HG02798 (cell line): Measurements from ENCODE around the gene CCND2.

ENCODE experiments used
- ATAC-seq: cut with Tn5 transposase; IDR thresholded peaks from one replicate; pipeline ENCODE4 v1.9.1; 2021; ENCODE audit warnings: mild to moderate bottlenecking; ENCODE audit not compliant: unreplicated experiment, poor library complexity

Gene CCND2

DNA sequence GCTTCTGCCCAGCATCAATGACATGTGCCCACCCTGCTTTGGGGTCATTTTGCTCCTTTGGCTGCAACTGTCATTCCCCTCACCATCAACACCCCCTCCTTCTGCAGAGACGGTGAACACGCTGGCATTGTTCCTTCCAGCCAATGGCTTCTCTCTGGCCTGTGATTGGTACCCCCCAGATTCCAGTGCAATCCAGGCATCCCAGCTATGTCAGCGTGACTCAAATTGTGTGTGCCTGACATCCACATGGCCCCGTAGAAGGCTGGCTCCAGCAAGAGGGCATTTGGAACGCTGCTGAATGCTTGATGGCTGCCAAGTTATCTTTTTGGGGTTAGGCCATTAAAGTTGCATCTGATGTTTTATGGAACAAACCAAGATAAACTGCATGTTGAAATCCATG is 21.0 kb upstream of the CCND2 start:
- ATAC-seq: no peak

DNA sequence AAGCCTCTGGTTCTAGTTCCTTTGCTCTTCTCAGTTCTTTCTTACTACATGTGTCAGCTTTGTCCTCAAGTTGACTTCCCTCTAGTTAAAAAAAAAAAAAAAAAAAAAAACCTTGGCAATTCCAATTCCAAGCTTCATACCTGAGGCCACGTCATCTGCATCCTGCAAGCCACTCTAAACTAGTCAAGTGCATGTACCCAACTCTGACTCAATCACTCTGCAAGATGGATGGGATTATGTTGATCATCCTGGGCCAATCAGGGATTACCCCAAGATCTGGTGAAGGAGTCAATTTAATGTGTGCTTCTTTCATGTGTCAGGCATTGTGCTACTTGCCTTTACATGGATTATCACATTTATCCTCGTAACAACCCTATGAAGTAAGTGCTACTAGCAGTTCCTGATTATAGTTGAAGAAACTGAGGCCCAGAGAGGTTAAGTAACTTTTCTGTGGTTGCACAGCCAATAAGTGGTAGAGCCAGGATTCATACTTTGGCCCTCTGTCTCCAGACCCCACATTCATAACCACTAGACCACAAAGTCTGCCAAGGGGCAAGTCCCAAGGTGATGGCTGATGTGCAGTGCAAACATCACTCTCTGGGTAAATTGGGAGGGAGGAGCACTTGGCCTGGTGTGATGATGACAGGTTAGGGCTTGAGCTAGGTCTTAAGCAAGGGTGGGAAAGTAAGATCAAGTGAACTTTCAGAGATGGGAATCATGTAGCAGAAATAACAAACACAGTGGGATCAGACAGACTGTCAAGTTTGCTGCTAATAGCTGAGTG is 17.3 kb upstream of the CCND2 start:
- ATAC-seq: no peak

DNA sequence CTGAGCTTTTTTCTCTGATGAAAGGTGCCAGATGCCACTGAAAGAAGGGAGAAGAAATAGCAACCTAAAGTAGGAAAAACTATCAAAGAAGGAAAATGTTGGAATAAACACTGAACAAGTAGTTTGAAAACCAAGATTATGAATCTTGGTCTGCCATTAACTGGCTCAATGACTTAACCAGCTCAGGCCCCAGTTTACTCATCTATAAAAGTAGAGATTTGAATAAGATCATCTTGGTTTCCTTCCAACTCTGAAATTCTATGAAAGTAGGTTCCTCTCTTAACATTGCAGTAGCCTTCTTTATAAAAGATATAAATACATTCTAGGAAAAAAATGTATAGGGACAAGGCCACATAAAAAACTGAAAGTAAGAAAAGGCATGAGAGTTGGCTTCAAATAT is 16.1 kb upstream of the CCND2 start:
- ATAC-seq: no peak

DNA sequence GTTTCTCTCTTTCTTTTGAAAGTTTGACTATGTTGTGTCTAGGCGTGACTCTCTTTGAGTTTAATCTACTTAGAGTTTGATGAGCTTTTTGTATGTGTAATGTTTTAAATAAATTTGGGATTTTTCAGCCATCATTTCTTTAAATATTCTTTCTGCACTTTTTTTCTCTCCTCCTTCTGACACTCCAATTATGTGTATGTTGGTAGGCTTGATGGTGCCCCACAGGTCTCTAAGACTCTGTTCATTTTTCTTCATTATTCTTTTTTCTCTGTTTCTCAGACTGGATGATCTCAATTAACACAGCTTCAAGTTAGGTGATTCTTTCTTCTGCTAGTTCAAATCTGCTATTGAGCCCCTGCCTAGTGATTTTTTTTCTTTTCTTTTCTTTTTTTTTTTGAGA is 14.5 kb upstream of the CCND2 start:
- ATAC-seq: no peak

DNA sequence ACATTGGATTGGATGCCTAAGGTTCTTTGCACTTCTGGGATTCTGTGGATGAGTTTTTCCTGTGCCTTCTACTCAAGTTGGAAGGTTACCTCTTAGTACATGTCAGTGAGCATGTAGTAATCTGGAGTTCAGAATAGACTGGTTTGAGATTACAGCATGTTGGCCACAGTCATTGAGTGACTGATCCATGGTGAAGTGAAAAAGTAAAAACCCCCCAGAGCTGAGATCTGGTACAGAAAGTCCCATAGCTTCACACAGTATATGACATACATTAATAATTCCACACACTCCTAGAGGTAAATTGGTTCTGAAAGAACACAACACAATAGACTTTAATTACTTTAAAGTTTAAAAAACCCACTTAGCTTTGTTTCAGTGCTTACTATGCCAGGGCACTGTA is 11.9 kb upstream of the CCND2 start:
- peak; percentile 62 for ATAC-seq

DNA sequence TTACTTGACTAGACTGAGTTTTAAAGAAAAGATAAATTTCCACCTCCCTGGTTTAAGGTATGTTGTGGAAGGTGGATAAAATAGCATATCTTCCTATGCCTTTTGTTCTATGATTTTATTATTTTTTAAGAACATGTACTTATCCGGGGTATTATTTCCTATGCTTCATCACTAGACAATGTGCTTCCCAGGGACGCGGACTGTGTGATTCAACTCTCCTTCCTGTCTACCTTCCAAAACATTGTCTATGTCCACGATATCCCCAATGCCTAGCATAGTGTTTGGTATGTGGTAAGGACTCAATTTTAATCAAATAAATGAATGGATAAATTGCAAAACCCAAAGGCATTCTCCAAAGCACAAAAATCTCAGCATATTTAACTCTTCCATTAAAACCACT is 8.3 kb upstream of the CCND2 start:
- ATAC-seq: no peak

DNA sequence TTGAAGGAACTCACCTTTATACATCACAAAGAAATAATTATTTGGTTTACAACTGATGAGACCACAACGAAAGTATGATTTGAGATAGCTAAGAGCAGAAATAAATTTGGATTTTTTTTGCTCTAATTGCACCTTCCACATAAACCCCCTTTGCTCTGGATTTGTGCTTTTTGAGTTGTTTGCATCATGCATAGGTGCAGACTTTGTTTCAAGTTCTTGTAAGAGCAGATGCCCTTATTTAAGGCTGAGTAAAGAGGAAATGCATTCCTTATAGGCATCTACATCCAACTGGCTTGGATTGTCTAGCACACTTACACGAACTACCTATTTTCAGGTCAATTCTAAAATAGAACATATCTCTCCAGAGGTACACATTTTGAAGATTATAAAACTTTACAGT is 6.6 kb upstream of the CCND2 start:
- no peak for ATAC-seq

DNA sequence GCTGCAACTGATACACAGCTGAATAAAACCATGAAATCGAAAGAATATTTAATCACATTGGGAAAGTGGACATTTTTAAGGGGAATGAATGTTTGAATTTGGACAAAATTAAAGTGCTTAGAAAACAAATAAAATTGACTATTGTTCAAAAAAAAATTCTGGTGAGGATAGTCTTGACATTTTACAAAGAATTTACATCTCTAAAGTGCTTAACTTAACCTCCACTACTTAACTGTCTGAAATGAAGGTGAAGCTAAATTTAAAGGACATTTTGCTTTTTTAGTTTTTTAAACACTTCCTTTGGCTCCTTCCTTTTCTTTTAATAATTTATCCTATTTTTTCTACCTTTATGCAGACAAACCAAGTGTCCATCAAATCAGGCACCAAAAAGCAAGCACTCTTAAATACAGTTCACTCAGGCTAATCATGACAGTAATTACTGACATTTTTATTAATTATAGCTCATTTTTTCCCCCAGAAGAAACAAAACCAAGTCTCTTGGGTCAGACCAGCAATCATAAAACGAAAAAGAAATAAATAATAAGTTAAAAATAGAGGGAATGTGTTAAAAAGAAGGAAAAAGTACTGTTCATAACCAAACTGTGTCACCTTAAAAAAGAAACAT is 5.7 kb upstream of the CCND2 start:
- ATAC-seq: no peak

DNA sequence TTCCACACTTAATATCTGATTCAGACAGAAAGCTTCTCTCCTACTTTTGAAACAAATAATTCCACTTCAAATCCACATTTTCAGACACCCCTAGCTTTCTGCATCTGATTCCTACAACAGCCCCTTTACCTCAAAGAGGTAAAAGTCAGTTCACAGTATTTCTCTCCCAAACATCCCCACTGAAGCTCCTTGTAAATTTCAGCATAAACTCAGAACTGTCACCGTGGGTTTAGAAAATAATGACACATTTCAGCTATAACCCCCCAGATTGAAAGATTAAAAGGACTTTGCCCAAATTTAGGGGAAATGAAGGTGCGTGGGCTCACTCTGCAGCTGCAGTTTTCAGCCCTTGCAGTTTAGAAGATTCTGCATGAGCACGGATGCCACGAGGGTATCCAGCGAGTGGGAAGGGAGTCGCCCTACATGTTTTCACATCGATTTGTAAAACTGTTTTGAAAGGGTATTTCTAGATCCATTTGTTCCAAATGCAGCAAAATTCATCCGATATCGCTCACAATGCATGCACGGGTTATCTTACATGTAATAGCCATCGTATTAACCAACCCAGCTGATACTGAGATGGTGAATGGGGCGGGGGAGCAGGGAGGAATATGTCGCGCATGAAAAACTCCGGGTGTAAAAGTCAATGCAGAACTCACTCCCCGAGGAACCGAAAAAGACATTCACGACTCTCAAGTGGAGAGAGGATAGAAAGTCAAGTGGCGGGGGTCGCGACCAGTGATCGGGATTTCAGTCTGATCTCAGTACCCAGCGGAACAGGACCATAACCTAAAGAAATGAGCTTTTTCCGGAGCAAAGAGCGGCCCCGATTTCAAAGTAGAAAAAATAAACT is 5.0 kb upstream of the CCND2 start:
- no peak for ATAC-seq

DNA sequence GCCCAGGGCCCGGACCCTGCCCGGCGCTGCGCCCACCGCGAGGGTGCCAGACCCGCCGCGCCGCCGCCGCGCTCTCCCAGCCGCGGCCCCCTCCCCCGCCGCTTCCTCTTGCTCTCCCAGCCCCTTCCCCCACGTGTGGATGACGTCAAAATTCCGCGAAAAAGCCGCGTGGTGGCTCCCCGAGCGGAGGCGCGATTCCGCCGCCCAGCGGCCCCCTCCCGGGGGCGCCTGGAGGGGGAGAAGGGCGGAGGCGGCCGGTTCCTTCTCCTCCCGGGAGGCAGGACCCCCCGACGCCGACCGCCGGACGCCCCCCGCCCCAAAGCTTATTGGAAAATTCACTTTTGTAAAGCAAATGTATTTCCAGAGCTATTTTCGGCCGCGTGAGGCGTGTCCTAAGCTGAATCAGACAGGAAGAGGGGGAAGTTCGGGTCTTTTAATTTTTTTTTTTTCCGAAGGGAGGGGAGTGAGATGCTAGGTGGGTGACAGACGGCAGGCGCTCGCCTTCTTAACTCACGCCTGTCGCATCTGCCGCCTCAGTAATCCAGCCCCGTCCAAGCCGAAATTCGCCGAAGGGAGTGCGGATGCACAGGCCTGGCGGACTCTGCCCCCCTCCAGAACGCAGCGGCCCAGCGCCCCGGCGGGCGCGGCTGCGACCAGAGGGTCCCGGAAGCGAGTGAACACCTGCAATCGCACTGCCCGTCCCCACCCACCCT is 4.1 kb upstream of the CCND2 start:
- peak; percentile 31 for ATAC-seq

DNA sequence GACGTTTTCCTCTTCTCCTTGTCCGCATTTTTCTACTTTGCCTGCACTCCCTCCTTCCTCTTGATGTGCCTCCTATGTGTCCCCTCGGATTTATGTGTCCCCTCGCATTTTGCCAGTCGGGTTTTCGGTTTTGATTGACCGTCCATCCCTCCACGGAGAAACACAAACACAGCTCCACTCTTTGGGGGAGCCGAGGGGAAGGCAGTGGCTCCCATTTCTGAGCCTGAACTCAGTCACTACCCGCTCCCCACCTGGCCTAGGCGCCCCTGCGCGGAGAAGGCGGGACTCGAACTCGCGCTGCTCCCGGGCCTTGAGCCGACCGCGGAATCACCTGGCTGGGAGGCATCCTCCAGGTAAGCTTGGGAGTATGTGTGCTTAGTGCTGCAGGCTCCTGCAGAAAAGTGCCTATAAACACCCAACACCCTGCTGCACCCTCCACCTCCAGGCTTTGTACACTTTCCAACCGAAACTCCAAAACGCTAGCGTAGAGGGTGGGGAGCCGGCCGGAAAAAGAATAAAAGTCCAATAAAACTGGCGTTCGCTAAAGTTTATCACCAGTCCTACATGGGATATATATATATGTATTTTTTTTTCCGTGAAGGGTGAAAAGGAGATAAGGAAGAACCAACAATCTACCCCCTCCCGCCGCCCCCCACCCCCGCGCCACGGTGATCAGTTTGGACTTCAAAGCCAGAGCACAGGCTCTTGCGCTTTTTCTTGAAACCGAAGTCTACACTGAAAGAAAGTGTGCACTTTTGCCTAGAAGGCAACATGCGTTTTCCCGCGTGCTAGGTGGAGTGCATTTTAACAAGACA is 3.3 kb upstream of the CCND2 start:
- ATAC-seq: no peak

DNA sequence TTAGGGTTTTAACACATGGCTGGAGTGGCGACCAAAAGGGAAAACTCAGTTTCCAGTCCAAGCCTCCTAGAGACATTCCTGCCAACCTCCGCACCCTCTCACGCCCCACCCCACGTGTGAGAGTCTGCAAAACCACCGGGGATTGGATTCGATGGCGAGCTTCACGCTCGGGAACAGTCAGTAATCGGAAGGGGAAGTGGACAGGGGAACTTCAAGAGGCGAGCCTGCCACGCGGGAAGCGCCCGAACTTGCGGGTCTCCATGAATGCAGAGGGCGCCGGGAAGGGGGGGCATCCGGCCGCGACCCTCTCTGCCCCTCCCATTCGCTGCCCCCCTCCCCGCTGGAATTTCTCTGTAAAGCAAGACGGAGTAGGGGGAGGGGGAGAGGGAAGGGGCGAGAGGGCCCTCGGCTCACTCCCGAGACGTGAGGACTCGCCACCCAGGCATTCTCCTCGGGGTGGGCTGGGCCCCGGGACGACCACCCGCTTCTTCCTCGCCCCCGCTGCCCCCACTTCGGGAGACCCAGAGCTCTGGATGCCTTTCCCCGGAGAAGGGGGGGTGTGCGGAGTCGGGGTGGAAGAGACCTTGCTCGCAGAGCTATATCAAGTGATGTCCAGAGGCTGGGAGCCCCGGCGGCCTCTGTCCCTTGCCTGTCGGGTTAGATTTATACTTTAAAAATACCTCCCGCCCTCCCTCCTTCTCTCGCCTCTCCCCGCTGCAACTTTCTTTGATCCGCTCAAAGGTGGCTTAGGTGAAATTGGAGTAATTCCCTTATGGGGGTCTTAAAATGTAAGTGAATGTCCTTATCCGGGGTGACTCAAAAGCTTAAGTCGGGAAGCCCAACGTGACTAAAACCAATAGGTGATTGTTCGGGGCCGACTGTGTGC is 2.5 kb upstream of the CCND2 start:
- no peak for ATAC-seq

DNA sequence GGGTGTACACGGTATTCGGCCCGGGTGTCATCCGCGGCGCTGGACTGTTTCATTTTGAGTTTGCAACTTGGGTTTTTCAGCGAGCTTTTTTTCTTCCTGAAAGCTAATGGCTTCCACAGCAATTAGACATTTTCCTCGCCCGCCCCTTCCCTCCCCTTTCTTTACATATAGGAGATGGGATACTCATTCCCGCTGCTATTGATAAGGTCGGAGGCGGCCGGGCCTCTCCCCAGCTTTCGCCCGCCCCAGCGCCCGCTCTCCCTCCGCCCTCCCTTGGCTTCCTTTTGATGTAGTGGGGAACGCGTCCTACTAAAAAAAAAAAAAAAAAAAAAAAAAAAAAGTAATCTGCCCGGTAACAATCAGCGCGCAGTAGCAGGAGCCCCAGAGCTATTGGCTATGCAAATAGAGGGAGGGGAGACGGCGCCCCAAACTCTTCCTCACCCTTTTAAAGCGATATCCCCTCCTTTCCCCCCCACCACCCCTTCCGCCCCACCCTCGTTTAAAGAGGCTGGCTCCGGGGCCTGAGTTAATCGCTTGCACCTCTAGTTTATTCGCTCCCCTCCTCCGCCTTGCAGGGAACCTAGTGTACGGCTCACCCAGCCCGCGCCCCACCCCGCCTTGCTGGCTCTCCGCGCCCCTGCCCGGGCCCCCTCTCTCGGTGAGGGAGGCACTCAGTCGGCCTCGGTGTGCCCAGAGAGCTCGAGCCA is 1.7 kb upstream of the CCND2 start:
- ATAC-seq: peak; percentile 64

DNA sequence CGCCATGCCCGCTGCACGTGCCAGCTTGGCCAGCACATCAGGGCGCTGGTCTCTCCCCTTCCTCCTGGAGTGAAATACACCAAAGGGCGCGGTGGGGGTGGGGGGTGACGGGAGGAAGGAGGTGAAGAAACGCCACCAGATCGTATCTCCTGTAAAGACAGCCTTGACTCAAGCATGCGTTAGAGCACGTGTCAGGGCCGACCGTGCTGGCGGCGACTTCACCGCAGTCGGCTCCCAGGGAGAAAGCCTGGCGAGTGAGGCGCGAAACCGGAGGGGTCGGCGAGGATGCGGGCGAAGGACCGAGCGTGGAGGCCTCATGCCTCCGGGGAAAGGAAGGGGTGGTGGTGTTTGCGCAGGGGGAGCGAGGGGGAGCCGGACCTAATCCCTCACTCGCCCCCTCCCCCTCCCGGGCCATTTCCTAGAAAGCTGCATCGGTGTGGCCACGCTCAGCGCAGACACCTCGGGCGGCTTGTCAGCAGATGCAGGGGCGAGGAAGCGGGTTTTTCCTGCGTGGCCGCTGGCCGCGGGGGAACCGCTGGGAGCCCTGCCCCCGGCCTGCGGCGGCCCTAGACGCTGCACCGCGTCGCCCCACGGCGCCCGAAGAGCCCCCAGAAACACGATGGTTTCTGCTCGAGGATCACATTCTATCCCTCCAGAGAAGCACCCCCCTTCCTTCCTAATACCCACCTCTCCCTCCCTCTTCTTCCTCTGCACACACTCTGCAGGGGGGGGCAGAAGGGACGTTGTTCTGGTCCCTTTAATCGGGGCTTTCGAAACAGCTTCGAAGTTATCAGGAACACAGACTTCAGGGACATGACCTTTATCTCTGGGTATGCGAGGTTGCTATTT is 914 bp upstream of the CCND2 start:
- ATAC-seq: peak; percentile 3

DNA sequence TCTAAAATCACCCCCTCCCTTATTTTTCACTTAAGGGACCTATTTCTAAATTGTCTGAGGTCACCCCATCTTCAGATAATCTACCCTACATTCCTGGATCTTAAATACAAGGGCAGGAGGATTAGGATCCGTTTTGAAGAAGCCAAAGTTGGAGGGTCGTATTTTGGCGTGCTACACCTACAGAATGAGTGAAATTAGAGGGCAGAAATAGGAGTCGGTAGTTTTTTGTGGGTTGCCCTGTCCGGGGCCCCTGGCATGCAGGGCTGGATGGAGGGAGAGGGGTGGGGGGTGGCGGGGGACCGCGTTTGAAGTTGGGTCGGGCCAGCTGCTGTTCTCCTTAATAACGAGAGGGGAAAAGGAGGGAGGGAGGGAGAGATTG is 300 bp upstream of the CCND2 start:
- no peak for ATAC-seq

DNA sequence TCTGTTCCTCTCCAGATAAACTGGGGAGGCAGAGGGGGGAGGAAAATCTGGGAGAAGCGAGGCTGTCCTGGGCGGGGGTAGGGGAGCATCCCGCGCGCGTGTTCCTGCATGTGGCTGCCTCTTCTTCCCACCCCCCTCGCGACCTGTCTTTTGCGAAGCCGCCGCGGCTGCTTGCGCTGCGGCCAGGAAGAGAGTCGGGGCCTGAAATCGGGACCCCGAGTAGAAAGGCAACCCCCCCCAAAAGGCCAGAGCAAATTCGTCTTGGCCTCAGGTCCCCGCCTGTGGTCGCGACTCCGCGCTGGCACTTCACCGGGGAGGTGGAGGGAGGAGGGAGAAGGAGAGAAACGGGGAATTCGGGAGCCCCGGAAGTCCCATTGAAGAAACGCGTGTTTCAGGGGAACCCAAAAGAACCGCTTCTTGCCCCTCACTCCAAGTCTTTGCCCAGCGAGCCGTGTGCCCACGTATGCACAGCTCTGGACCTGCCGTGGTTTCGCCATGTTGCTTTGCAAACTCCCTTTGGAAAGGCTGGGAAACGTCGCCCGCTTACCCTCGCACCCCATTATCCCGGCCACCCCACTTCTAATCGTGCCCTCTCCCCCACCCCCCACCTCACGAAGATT is 944 bp downstream of the CCND2 start:
- ATAC-seq: no peak
